Measurements from ENCODE around the gene BRI3. TPM values are rescaled to one million over a fixed set of nuclear protein-coding genes. Genes with fewer than 3 reads are reported as not detected.

Gene BRI3
- total RNA-seq, 2 experiments from 2014 or later, result 68.0 to 76.5 TPM

GRCh38 chr7:98303906-98304305, 22.4 kb downstream of the BRI3 start:
- H3K27ac ChIP-seq (ENCODE audit: low read depth in 1 of 2, low read length in 2 of 2), result no peak overlapping the region
- no peaks in the 10 kb centered on the region for H3K36me3 ChIP-seq (ENCODE audit: insufficient read depth, low read length)
- H3K27me3 Mint-ChIP-seq, result no peaks in the 10 kb centered on the region
- no peak overlapping the region for H3K27ac Mint-ChIP-seq
- intact Hi-C loops (cut with DNase I, micrococcal nuclease), result no loop called here
- no peak for TF ChIP-seq CTCF (IDR thresholded peaks at IDR 0.05)
- H3K4me1 Mint-ChIP-seq (ENCODE audit: low read depth), result no peaks in the 10 kb centered on the region
- H3K9me3 Mint-ChIP-seq, result no peaks in the 10 kb centered on the region
- H3K9me3 ChIP-seq (ENCODE audit: control insufficient read depth in 1 of 2, insufficient read depth in 1 of 2, low read length in 2 of 2), result no peaks in the 10 kb centered on the region
- ChIA-PET CTCF (no interaction called here), POLR2A (no interaction called here)
- DNase-seq, result no peak
- no peaks in the 10 kb centered on the region for H3K27me3 ChIP-seq (ENCODE audit: control insufficient read depth in 1 of 2, insufficient read depth in 2 of 2, low read length in 2 of 2)
- no peaks in the 10 kb centered on the region for H3K4me1 ChIP-seq (ENCODE audit: insufficient read depth, low read length)
- H3K4me3 ChIP-seq (ENCODE audit: low read length), result no peak overlapping the region
- no peak overlapping the region for H3K4me3 Mint-ChIP-seq
- ATAC-seq (ENCODE audit: poor library complexity), result no peak
- H3K36me3 Mint-ChIP-seq (ENCODE audit: low read depth), result no peaks in the 10 kb centered on the region

GRCh38 chr7:98305951-98306535, 24.6 kb downstream of the BRI3 start:
- no peaks in the 10 kb centered on the region for H3K9me3 Mint-ChIP-seq
- Histone ChIP-seq H3K9me3 (ENCODE audit: control insufficient read depth in 1 of 2, insufficient read depth in 1 of 2, low read length in 2 of 2) (no peaks in the 10 kb centered on the region), H3K36me3 (ENCODE audit: insufficient read depth, low read length) (no peaks in the 10 kb centered on the region), H3K27ac (ENCODE audit: low read depth in 1 of 2, low read length in 2 of 2) (no peak overlapping the region), H3K4me1 (ENCODE audit: insufficient read depth, low read length) (no peaks in the 10 kb centered on the region), H3K4me3 (ENCODE audit: low read length) (no peak overlapping the region), H3K27me3 (ENCODE audit: control insufficient read depth in 1 of 2, insufficient read depth in 2 of 2, low read length in 2 of 2) (no peaks in the 10 kb centered on the region)
- intact Hi-C loops (cut with DNase I, micrococcal nuclease), result no loop called here
- TF ChIP-seq CTCF (IDR thresholded peaks at IDR 0.05), result no peak
- H3K4me1 Mint-ChIP-seq (ENCODE audit: low read depth), result no peaks in the 10 kb centered on the region
- H3K4me3 Mint-ChIP-seq, result no peak overlapping the region
- H3K36me3 Mint-ChIP-seq (ENCODE audit: low read depth), result no peaks in the 10 kb centered on the region
- no peak overlapping the region for H3K27ac Mint-ChIP-seq
- no peak for ATAC-seq (ENCODE audit: poor library complexity)
- POLR2A ChIA-PET, result no interaction called here
- DNase-seq, result no peak
- CTCF ChIA-PET, result interaction anchor here (0.6 kb wide), 1 partner anchor 71 kb away, joined by 3 read pairs; no protein-coding TSS in a partner anchor
- no peaks in the 10 kb centered on the region for H3K27me3 Mint-ChIP-seq

- no peaks in the 10 kb centered on the region for H3K9me3 ChIP-seq (ENCODE audit: control insufficient read depth in 1 of 2, insufficient read depth in 1 of 2, low read length in 2 of 2)
- intact Hi-C loops (cut with DNase I, micrococcal nuclease), result no loop called here
- H3K4me1 Mint-ChIP-seq (ENCODE audit: low read depth), result no peaks in the 10 kb centered on the region
- H3K9me3 Mint-ChIP-seq, result no peaks in the 10 kb centered on the region
- no peaks in the 10 kb centered on the region for H3K27me3 Mint-ChIP-seq
- no peak for DNase-seq
- H3K4me3 ChIP-seq (ENCODE audit: low read length), result no peak overlapping the region
- no peaks in the 10 kb centered on the region for H3K4me1 ChIP-seq (ENCODE audit: insufficient read depth, low read length)
- no peak overlapping the region for H3K27ac Mint-ChIP-seq
- no peak for TF ChIP-seq CTCF (IDR thresholded peaks at IDR 0.05)
- H3K36me3 ChIP-seq (ENCODE audit: insufficient read depth, low read length), result no peaks in the 10 kb centered on the region
- CTCF ChIA-PET, result no interaction called here
- no peaks in the 10 kb centered on the region for H3K27me3 ChIP-seq (ENCODE audit: control insufficient read depth in 1 of 2, insufficient read depth in 2 of 2, low read length in 2 of 2)
- no peaks in the 10 kb centered on the region for H3K36me3 Mint-ChIP-seq (ENCODE audit: low read depth)
- H3K4me3 Mint-ChIP-seq, result no peak overlapping the region
- POLR2A ChIA-PET, result no interaction called here
- no peak for ATAC-seq (ENCODE audit: poor library complexity)
- no peak overlapping the region for H3K27ac ChIP-seq (ENCODE audit: low read depth in 1 of 2, low read length in 2 of 2)
Observed at GRCh38 chr7:98307971-98308466, 26.5 kb downstream of the BRI3 start.
